GM11168 (cell line): ENCODE data around the gene DDIT4.
"Not testable (repeated sequence)": the region's sequence is repeated elsewhere in the genome, so short reads cannot be mapped to it uniquely, and the experiment has no call there.

Experiments
- in situ Hi-C: fragments of 300-500 bp; cut with MboI; formaldehyde crosslinking; loops from one replicate; pipeline ENCODE4 v1.12.0; 2022; ENCODE audit warnings: low sequenced_read_pairs; ENCODE audit not compliant: unreplicated experiment

DDIT4 gene

GRCh38 chr10:72264536-72264935, 9.2 kb upstream of the DDIT4 start:
- in situ Hi-C loops: no loop called here

- in situ Hi-C loops: no loop called here
Observed at GRCh38 chr10:72265508-72265907, 8.2 kb upstream of the DDIT4 start.

GRCh38 chr10:72265990-72266865, 7.5 kb upstream of the DDIT4 start:
- in situ Hi-C loops: no loop called here

- in situ Hi-C loops: no loop called here
Observed at GRCh38 chr10:72267381-72267780, 6.3 kb upstream of the DDIT4 start.

- in situ Hi-C loops: no loop called here
Observed at GRCh38 chr10:72267819-72268399, 5.8 kb upstream of the DDIT4 start.

- in situ Hi-C loops: not testable (repeated sequence)
Observed at GRCh38 chr10:72268475-72269200, 5.1 kb upstream of the DDIT4 start.

GRCh38 chr10:72270607-72271281, 3.0 kb upstream of the DDIT4 start:
- in situ Hi-C loops: no loop called here

- in situ Hi-C loops: no loop called here
Observed at GRCh38 chr10:72272689-72273409, 875 bp upstream of the DDIT4 start.

GRCh38 chr10:72274213-72274729, 547 bp downstream of the DDIT4 start:
- in situ Hi-C loops: no loop called here

GRCh38 chr10:72274730-72275350, 1.1 kb downstream of the DDIT4 start:
- in situ Hi-C loops: no loop called here

GRCh38 chr10:72275351-72276012, 1.8 kb downstream of the DDIT4 start:
- in situ Hi-C loops: no loop called here

GRCh38 chr10:72276013-72276387, 2.3 kb downstream of the DDIT4 start:
- in situ Hi-C loops: no loop called here

- in situ Hi-C loops: no loop called here
Observed at GRCh38 chr10:72276421-72277339, 3.0 kb downstream of the DDIT4 start.

GRCh38 chr10:72277340-72277995, 3.7 kb downstream of the DDIT4 start:
- in situ Hi-C loops: no loop called here

- in situ Hi-C loops: no loop called here
Observed at GRCh38 chr10:72277996-72278667, 4.4 kb downstream of the DDIT4 start.

GRCh38 chr10:72278668-72279393, 5.1 kb downstream of the DDIT4 start:
- in situ Hi-C loops: no loop called here
